Loucy (cell line): ENCODE data around the gene ARHGDIA.

ENCODE experiments used
- CTCF ChIP-seq: fragments of 200-600 bp; sonication (generic); conservative IDR thresholded peaks from 2 replicates; pipeline ENCODE4 v1.5.1; 2014; ENCODE audit warnings: mild to moderate bottlenecking, antibody characterized with exemption, low read length
- EZH2phosphoT487 ChIP-seq: fragments of 200-600 bp; IDR thresholded peaks from 2 replicates; pipeline ENCODE4 v1.6.1; 2018; ENCODE audit warnings: antibody characterized with exemption, mild to moderate bottlenecking, moderate library complexity, borderline replicate concordance

- TF ChIP-seq CTCF (no peak), EZH2phosphoT487 (no peak)
Measured at GRCh38 chr17:81845881-81846742, 25.0 kb downstream of the ARHGDIA start.
